ENCODE measurements around the gene ADAMTS6. TPM values are rescaled to one million over a fixed set of nuclear protein-coding genes. Genes with fewer than 3 reads are reported as not detected.
A peak's percentile ranks its signal among the peaks of the same experiment; 100 is the strongest.

Gene ADAMTS6
- total RNA-seq, 6 experiments from 2014 or later, result 23.1 to 29.9 (median 28.3) TPM

DNA sequence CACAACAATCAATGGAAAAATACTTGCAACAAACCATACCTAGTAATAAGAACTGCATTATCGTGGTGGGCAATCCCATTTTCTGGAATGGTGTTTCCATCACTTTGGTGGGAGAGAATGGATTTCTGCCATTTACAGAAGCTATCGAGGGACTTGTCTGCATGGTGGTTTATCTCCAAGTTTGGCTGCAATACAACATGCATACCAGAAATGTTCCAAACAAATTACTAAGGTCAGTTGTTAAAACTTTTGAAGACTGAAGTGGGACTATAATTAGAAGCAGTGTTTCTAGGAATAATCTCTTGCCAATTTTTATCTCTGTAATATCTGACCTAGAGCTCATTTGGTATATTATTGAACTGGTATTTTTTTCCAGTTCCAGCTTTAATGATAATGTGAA is 30.3 kb downstream of the ADAMTS6 start:
- DNase-seq, result no peak
- H3K36me3 Mint-ChIP-seq (ENCODE audit: low read depth), result peaks cover 24% of the 10 kb centered on the region
- no peak overlapping the region for H3K4me3 Mint-ChIP-seq
- no peak overlapping the region for H3K27ac Mint-ChIP-seq
- peaks cover 5% of the 10 kb centered on the region for H3K4me1 Mint-ChIP-seq (ENCODE audit: low read depth)
- no peaks in the 10 kb centered on the region for H3K27me3 Mint-ChIP-seq (ENCODE audit: insufficient read depth)
- H3K9me3 Mint-ChIP-seq, result no peaks in the 10 kb centered on the region
- TF ChIP-seq, protein P1, sequence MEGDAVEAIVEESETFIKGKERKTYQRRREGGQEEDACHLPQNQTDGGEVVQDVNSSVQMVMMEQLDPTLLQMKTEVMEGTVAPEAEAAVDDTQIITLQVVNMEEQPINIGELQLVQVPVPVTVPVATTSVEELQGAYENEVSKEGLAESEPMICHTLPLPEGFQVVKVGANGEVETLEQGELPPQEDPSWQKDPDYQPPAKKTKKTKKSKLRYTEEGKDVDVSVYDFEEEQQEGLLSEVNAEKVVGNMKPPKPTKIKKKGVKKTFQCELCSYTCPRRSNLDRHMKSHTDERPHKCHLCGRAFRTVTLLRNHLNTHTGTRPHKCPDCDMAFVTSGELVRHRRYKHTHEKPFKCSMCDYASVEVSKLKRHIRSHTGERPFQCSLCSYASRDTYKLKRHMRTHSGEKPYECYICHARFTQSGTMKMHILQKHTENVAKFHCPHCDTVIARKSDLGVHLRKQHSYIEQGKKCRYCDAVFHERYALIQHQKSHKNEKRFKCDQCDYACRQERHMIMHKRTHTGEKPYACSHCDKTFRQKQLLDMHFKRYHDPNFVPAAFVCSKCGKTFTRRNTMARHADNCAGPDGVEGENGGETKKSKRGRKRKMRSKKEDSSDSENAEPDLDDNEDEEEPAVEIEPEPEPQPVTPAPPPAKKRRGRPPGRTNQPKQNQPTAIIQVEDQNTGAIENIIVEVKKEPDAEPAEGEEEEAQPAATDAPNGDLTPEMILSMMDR (IDR thresholded peaks at IDR 0.05), result no peak

DNA sequence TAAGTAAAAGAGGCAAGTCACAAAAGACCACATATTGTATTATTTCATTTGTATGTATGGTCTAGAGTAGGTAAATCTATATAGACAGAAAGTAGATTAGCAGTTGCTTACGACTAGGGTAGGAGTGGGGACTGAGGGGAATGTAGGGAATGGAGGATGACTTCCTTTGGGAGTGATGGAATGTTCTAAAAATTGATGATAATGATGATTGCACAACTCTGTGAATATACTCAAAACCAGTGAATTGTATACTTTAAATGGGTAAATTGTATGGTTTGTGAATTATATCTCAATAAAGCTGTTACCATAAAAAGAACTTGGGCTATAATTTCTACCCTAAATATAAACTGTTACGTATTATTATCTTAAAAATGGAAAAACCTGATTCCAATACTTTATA is 35.0 kb downstream of the ADAMTS6 start:
- peaks cover 34% of the 10 kb centered on the region for H3K36me3 Mint-ChIP-seq (ENCODE audit: low read depth)
- no peak overlapping the region for H3K4me3 Mint-ChIP-seq
- H3K27ac Mint-ChIP-seq, result no peak overlapping the region; the same call in 1 of the 2 replicates
- H3K27me3 Mint-ChIP-seq (ENCODE audit: insufficient read depth), result no peaks in the 10 kb centered on the region
- H3K4me1 Mint-ChIP-seq (ENCODE audit: low read depth), result peaks cover 6% of the 10 kb centered on the region
- no peak for DNase-seq
- TF ChIP-seq, protein P1 (IDR thresholded peaks at IDR 0.05), result no peak
- H3K9me3 Mint-ChIP-seq, result no peaks in the 10 kb centered on the region

DNA sequence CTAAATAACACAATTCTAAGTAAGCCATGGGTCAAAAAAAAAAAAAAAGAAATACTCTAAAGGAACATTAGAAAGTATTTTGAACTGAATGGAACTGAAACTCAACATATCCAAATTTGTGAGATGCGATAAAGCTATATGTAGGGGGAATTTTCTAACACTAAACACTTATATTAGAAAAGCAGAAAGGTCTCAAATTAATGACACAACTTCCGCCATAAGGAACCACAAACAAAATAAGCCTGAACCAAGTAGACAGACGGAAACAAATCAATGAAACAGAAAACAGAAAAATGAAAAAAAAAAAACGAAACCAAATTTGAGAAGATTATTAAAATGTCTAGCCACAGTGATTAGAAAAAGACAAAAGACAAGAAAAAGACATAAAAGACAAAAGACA is 39.9 kb downstream of the ADAMTS6 start:
- Mint-ChIP-seq H3K9me3 (peaks cover 2% of the 10 kb centered on the region), H3K27ac (no peak overlapping the region), H3K36me3 (ENCODE audit: low read depth) (peaks cover 46% of the 10 kb centered on the region), H3K4me1 (ENCODE audit: low read depth) (peaks cover 5% of the 10 kb centered on the region), H3K27me3 (ENCODE audit: insufficient read depth) (peaks cover under 1% of the 10 kb centered on the region; the same call in 1 of the 2 replicates), H3K4me3 (no peak overlapping the region)
- no peak for DNase-seq
- TF ChIP-seq, protein P1 (IDR thresholded peaks at IDR 0.05), result no peak

DNA sequence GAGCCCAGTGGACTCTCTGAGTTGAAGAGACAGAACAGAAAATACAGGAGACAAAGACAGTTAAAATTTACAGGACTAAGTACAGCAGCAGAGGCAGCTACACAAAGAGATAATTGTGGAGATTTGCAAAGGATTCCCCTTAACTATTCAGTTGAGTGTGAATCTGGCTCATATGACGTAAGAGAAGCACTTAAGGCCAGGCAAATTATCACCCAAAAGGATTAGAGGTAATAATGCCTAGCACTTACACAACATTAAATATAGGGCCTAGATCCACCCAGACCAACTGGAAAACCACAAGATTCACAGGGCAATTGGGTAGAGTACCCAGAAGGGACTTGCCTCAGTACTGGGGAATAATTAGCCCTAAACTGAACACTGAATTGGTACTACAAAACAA is 41.3 kb downstream of the ADAMTS6 start:
- Mint-ChIP-seq H3K27ac (peak overlapping the region; percentile 10; the same call in 1 of the 2 replicates), H3K36me3 (ENCODE audit: low read depth) (peaks cover 43% of the 10 kb centered on the region), H3K27me3 (ENCODE audit: insufficient read depth) (peaks cover 2% of the 10 kb centered on the region; the same call in 1 of the 2 replicates), H3K4me1 (ENCODE audit: low read depth) (no peaks in the 10 kb centered on the region), H3K9me3 (peaks cover 4% of the 10 kb centered on the region), H3K4me3 (no peak overlapping the region)
- TF ChIP-seq, protein P1 (IDR thresholded peaks at IDR 0.05), result no peak
- DNase-seq, result no peak

DNA sequence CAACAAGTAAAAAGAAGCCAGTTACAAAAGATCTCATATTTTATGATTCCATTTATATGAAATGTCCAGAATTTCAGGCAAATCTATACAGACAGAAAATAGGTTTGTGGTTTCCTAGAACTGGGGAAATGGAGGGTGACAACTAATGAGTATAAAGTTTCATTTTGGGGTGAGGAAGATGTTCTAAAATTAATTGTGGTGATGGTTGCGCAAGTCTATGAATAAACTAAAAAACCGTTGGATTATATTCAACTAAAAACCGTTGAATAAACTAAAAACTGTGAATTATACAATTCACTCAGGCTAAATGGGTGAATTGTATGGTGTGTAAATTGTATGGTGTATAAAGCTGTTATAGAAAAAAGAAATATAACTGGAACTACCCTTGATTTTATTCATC is 47.6 kb downstream of the ADAMTS6 start:
- H3K4me1 Mint-ChIP-seq (ENCODE audit: low read depth), result peaks cover 11% of the 10 kb centered on the region; the same call in 1 of the 2 replicates
- no peak overlapping the region for H3K27ac Mint-ChIP-seq
- H3K9me3 Mint-ChIP-seq, result peaks cover 4% of the 10 kb centered on the region
- H3K27me3 Mint-ChIP-seq (ENCODE audit: insufficient read depth), result peaks cover 2% of the 10 kb centered on the region; the same call in 1 of the 2 replicates
- peaks cover 64% of the 10 kb centered on the region for H3K36me3 Mint-ChIP-seq (ENCODE audit: low read depth)
- H3K4me3 Mint-ChIP-seq, result no peak overlapping the region
- TF ChIP-seq, protein P1 (IDR thresholded peaks at IDR 0.05), result no peak
- DNase-seq, result no peak

DNA sequence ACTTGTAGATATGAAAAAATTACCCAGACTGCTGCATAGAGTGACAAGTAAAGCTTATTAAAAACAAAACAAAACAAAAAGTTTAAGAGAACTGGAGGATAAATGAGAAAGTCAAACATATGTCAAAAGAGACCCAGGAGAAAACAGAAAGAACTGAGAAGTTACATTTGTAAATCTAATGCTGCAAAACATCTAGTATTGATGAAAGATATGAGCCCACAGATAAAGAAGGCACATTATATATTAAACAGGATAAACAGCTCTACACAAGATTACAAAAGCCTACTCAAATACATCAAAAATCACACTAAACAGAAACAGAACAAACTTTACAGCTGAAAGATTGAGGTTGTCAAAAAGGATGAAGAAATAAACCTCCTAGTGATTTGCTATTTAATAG is 55.1 kb downstream of the ADAMTS6 start:
- no peak overlapping the region for H3K27ac Mint-ChIP-seq

More for the DNA sequence above, 55.1 kb downstream of the ADAMTS6 start:
- no peak for DNase-seq
- peaks cover 46% of the 10 kb centered on the region for H3K36me3 Mint-ChIP-seq (ENCODE audit: low read depth)
- no peaks in the 10 kb centered on the region for H3K4me1 Mint-ChIP-seq (ENCODE audit: low read depth)
- TF ChIP-seq, protein P1 (IDR thresholded peaks at IDR 0.05), result no peak
- peaks cover 5% of the 10 kb centered on the region; the same call in 1 of the 2 replicates for H3K9me3 Mint-ChIP-seq
- H3K27me3 Mint-ChIP-seq (ENCODE audit: insufficient read depth), result no peaks in the 10 kb centered on the region
- no peak overlapping the region for H3K4me3 Mint-ChIP-seq

All from HFFc6 (cell line).